Prostate gland (tissue), 2 donors: ENCODE measurements around the gene UTP25. TPM values are rescaled to one million over a fixed set of nuclear protein-coding genes. Genes with fewer than 3 reads are reported as not detected.

ENCODE experiments used
- DNase-seq: peaks from one replicate; pipeline ENCODE4 v3.0.0-alpha.2; 2019; ENCODE audit warnings: low spot score
- H3K27ac ChIP-seq, 2 donors: fragments of 200-600 bp; sonication (generic); 2 replicates each; pipeline ENCODE4 v1.5.1; 2017 to 2019
- H3K27me3 ChIP-seq: fragments of 200-600 bp; sonication (generic); replicated peaks from 2 replicates; pipeline ENCODE4 v1.5.1; 2019; ENCODE audit not compliant: insufficient read depth
- H3K36me3 ChIP-seq, 2 donors: fragments of 200-600 bp; sonication (generic); 1 replicate in 1 of 2; 2 replicates in 1 of 2; pipeline versions ENCODE4 v1.5.1 to v1.8.1; 2017 to 2019
- H3K4me1 ChIP-seq: fragments of 200-600 bp; sonication (generic); replicated peaks from 2 replicates; pipeline ENCODE4 v1.5.1; 2019
- H3K4me3 ChIP-seq, 2 donors: fragments of 200-600 bp; sonication (generic); 2 replicates each; pipeline ENCODE4 v1.5.1; 2017 to 2019
- H3K9me3 ChIP-seq: fragments of 200-600 bp; sonication (generic); 2 replicates; pipeline ENCODE4 v1.5.1; 2017
- CTCF ChIP-seq, 4 experiments: fragments of 200-600 bp in 2 of 4; fragments of 450-650 bp in 2 of 4; sonication (generic) in 2 of 4; IDR thresholded peaks; 1 replicate in 3 of 4; 2 replicates in 1 of 4; pipeline ENCODE4 v1.5.1; 2016 to 2019; ENCODE audit warnings: antibody characterized with exemption in 4 of 4, mild to moderate bottlenecking in 2 of 4, moderate library complexity in 2 of 4
- POLR2A ChIP-seq: fragments of 450-650 bp; IDR thresholded peaks from one replicate; pipeline ENCODE4 v1.6.1; 2016; ENCODE audit warnings: antibody characterized with exemption, mild to moderate bottlenecking
- POLR2AphosphoS5 ChIP-seq: sonication (generic); formaldehyde crosslinking; IDR thresholded peaks from one replicate; pipeline ENCODE4 v1.6.1; 2017; ENCODE audit warnings: antibody characterized with exemption
- WGBS: methylation state at CpG from one replicate; pipeline ENCODE4 v1.1.5; 2018; 5-methylcytosine and 5-hydroxymethylcytosine counted together
- intact Hi-C: fragments of 100-400 bp; cut with DNase I; formaldehyde crosslinking; loops from one replicate; pipeline ENCODE4 v1.14.2; 2022
- total RNA-seq, 2 donors: library from RNA; depleted of rRNA; stranded (reverse); fragments of >200 nt; gene quantifications; one replicate each; pipeline ENCODE4 v1.1.0, GENCODE V29; 2016

Gene UTP25
- total RNA-seq, 2 donors from 2014 or later, result 6.0 to 8.1 TPM

DNA sequence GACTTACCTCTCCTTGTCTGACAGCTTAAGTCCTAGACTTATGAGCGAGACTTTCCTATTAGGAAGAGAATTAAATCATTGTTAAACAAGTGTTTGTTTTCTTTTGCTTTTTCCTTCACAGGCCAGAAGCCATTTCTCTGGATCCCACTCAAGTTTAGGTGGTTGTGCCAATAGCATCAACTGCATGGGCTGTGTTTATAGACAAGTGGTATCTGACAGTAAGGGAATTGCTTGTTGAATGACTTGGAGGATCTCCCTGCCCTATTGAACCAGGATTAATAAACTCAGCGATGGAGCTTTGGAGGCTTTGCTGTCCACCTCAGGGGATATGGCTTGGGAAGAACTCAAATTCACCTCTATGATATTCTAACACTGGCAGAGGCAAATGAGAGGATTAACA is 43.7 kb downstream of the UTP25 start:
- Histone ChIP-seq H3K4me3 (no peak overlapping the region), H3K4me1 (no peaks in the 10 kb centered on the region), H3K27ac (no peak overlapping the region), H3K36me3 (no peaks in the 10 kb centered on the region), H3K27me3 (no peaks in the 10 kb centered on the region), H3K9me3 (no peaks in the 10 kb centered on the region)
- no peak for DNase-seq
- WGBS, result 73% methylated on average over 2 of the region's 2 CpGs
- TF ChIP-seq POLR2AphosphoS5, result no peak
- no peak for TF ChIP-seq POLR2A
- TF ChIP-seq CTCF (IDR thresholded peaks at IDR 0.05), result no peak
- intact Hi-C loops, result no loop called here

DNA sequence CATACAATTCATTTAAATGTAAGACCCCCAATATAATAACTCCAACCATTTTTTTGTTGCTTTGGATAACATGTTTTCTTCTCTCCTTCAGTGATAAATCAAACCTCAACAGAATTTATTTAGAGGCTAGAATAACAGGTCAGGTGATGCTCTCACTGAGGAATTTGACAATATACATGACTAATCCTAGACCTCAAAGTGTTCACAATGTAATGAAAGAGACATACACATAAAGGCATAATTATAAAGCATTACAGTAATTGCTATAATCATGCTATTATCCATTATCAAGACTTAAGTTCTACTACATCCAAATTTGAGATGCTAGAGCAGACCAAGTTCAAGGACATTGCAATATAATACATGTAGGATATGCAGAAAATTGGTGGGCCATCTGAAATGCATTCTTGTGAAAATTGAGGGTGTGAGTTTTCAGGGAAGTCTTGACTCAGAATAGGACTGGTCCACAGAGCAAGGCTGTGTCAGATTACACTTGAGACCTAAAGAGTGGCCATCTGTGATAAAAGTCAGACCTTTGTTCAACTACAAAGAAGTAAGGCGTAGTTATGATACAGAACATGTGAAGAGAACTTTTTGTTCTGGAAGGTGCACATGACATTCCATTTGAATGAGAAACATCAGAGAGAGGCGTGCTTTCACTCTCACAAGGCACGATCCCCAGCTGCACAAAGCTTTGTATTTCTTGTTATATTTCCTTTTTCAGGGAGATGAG is 45.5 kb downstream of the UTP25 start:
- no peaks in the 10 kb centered on the region for H3K27me3 ChIP-seq
- intact Hi-C loops, result no loop called here
- H3K9me3 ChIP-seq, result no peaks in the 10 kb centered on the region
- H3K4me3 ChIP-seq, result no peak overlapping the region
- no peaks in the 10 kb centered on the region for H3K4me1 ChIP-seq
- no peak for TF ChIP-seq POLR2AphosphoS5
- no peak for TF ChIP-seq POLR2A
- no peak for DNase-seq
- H3K36me3 ChIP-seq, result no peaks in the 10 kb centered on the region
- no peak overlapping the region for H3K27ac ChIP-seq
- 68% methylated on average over 3 of the region's 3 CpGs for WGBS

DNA sequence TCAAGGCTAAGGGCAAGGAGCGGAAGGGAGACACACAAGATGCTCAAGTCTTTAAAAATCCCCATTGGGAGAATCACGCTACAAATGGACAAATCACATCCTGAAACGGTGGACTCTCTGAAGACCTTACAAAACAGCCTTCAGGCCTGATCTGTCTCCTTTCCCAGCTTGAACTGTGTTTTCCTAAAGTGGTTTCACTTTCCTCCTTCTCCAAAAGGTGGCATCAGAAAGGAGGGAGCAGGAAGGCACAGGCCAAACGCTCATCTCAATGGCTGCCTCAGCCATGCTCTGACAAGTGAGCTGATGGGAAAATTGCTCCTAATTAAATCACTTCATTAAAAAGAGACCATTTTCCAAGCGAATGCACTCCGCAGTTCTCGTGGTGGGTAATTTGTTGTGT is 47.7 kb downstream of the UTP25 start:
- Histone ChIP-seq H3K9me3 (no peaks in the 10 kb centered on the region), H3K4me3 (no peak overlapping the region), H3K4me1 (no peaks in the 10 kb centered on the region), H3K27me3 (no peaks in the 10 kb centered on the region), H3K27ac (no peak overlapping the region), H3K36me3 (no peaks in the 10 kb centered on the region)
- 48% methylated on average over 7 of the region's 7 CpGs for WGBS
- intact Hi-C loops, result no loop called here
- TF ChIP-seq POLR2AphosphoS5 (no peak), POLR2A (no peak), CTCF (IDR thresholded peaks at IDR 0.05) (no peak)
- DNase-seq, result no peak

GRCh38 chr1:209876078-209876800 is 48.5 kb downstream of the UTP25 start:
- TF ChIP-seq CTCF (IDR thresholded peaks at IDR 0.05), result no peak
- no peak for TF ChIP-seq POLR2A
- TF ChIP-seq POLR2AphosphoS5, result no peak
- Histone ChIP-seq H3K4me1 (no peaks in the 10 kb centered on the region), H3K4me3 (no peak overlapping the region), H3K27me3 (no peaks in the 10 kb centered on the region), H3K36me3 (no peaks in the 10 kb centered on the region), H3K27ac (no peak overlapping the region), H3K9me3 (no peaks in the 10 kb centered on the region)
- intact Hi-C loops, result no loop called here
- no peak for DNase-seq
- 64% methylated on average over 6 of the region's 6 CpGs for WGBS

GRCh38 chr1:209877087-209877764 is 49.5 kb downstream of the UTP25 start:
- no peak overlapping the region for H3K4me3 ChIP-seq

More at GRCh38 chr1:209877087-209877764, 49.5 kb downstream of the UTP25 start:
- DNase-seq, result no peak
- intact Hi-C loops, result no loop called here
- Histone ChIP-seq H3K27me3 (no peaks in the 10 kb centered on the region), H3K27ac (no peak overlapping the region), H3K9me3 (no peaks in the 10 kb centered on the region), H3K4me1 (no peaks in the 10 kb centered on the region), H3K36me3 (no peaks in the 10 kb centered on the region)
- no peak for TF ChIP-seq CTCF (IDR thresholded peaks at IDR 0.05)
- no peak for TF ChIP-seq POLR2A
- TF ChIP-seq POLR2AphosphoS5, result no peak
- WGBS, result 17% methylated on average over 2 of the region's 2 CpGs
